GM21390 (cell line): ENCODE measurements around the gene MACF1.

ENCODE experiments used
- ATAC-seq: cut with Tn5 transposase; IDR thresholded peaks from one replicate; pipeline ENCODE4 v1.9.1; 2021; ENCODE audit not compliant: unreplicated experiment

Gene MACF1

GRCh38 chr1:39528082-39528481 is 323.6 kb downstream of the MACF1 start:
- ATAC-seq, result no peak

GRCh38 chr1:39529901-39530535 is 325.5 kb downstream of the MACF1 start:
- ATAC-seq, result no peak

DNA sequence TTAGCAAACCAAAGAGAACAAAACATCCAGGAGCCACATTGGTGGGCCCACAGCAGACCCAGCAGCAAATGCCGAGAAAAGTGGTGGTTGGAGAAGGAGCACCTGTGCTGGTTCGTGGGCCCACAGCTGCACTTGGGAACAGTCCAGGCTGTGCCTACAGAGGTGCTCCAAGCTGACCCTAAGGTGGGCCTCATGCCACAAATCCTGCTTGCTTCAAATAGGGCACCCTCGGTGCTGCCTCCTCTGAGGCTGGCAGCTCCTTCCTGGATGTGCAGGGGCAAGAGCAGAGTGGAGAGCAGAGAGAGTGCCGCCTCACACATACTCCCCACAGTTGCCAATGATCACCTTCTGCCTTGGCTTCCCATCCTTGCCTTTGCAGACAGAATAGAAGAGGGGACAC is 327.0 kb downstream of the MACF1 start:
- ATAC-seq, result no peak

DNA sequence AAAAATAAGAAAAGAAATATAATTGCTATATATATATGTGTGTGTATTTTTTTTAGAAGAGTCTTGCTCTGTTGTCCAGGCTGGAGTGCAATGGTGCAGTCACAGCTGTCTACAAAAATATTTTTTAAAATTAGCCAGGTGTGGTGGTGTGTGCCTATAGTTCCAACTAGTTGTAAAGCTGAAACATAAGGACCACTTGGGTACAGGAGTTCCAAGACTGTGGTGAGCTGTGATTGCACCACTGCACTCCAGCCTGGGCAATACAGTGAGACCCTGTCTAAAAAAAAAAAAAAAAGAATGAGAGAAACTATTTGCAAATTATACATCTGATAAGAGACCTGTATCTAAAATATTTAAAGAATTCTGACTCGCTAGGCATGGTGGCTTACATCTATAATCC is 328.9 kb downstream of the MACF1 start:
- no peak for ATAC-seq
